ENCODE measurements around the gene GJB2. TPM values are rescaled to one million over a fixed set of nuclear protein-coding genes. Genes with fewer than 3 reads are reported as not detected.

The GJB2 gene
- total RNA-seq, 1 experiment from 2014 or later: 5.5 TPM

GRCh38 chr13:20178156-20178555 is 14.6 kb downstream of the GJB2 start:
- no peak overlapping the region for H2AFZ ChIP-seq
- no peaks in the 10 kb centered on the region for H3K9me2 ChIP-seq (ENCODE audit: insufficient read depth)
- ChIA-PET CTCF (no interaction called here), POLR2A (ENCODE audit: unreplicated experiment) (no interaction called here)
- no peaks in the 10 kb centered on the region for H3K9me3 ChIP-seq (ENCODE audit: insufficient read depth, low read depth)
- intact Hi-C loops (cut with micrococcal nuclease; ENCODE audit: unreplicated experiment): no loop called here
- TF ChIP-seq CTCF (conservative IDR thresholded peaks at IDR 0.05) (no peak), EZH2 (IDR thresholded peaks at IDR 0.05; ENCODE audit: low read depth) (no peak)
- no peak overlapping the region for H3K4me2 ChIP-seq
- H3K79me2 ChIP-seq (ENCODE audit: low read depth): no peaks in the 10 kb centered on the region
- H3K27ac ChIP-seq: no peak overlapping the region
- no TSS peak for BruUV-seq (replicated peaks)
- peaks cover 11% of the 10 kb centered on the region; the same call in 1 of the 2 replicates for H3F3A ChIP-seq (ENCODE audit: insufficient read depth, low read depth)
- H3K36me3 ChIP-seq (ENCODE audit: low read depth): no peaks in the 10 kb centered on the region
- H3K27me3 ChIP-seq (ENCODE audit: insufficient read depth, low read depth): no peaks in the 10 kb centered on the region
- no peak for DNase-seq
- no peaks in the 10 kb centered on the region for H4K20me1 ChIP-seq (ENCODE audit: insufficient read depth)
- H3K4me1 ChIP-seq (replicated peaks; ENCODE audit: insufficient read depth): peaks cover 20% of the 10 kb centered on the region
- H3K4me3 ChIP-seq: no peak overlapping the region

GRCh38 chr13:20177049-20177831 is 15.5 kb downstream of the GJB2 start:
- Histone ChIP-seq H3K27ac (no peak overlapping the region), H3K4me1 (replicated peaks; ENCODE audit: insufficient read depth) (peaks cover 20% of the 10 kb centered on the region), H3F3A (ENCODE audit: insufficient read depth, low read depth) (peaks cover 11% of the 10 kb centered on the region; the same call in 1 of the 2 replicates), H3K36me3 (ENCODE audit: low read depth) (no peaks in the 10 kb centered on the region), H2AFZ (no peak overlapping the region), H3K27me3 (ENCODE audit: insufficient read depth, low read depth) (no peaks in the 10 kb centered on the region), H3K9me2 (ENCODE audit: insufficient read depth) (no peaks in the 10 kb centered on the region), H4K20me1 (ENCODE audit: insufficient read depth) (no peaks in the 10 kb centered on the region), H3K9me3 (ENCODE audit: insufficient read depth, low read depth) (no peaks in the 10 kb centered on the region), H3K4me3 (no peak overlapping the region), H3K4me2 (no peak overlapping the region), H3K79me2 (ENCODE audit: low read depth) (no peaks in the 10 kb centered on the region)
- intact Hi-C loops (cut with micrococcal nuclease; ENCODE audit: unreplicated experiment): no loop called here
- no TSS peak for BruUV-seq (replicated peaks)
- ChIA-PET CTCF (no interaction called here), POLR2A (ENCODE audit: unreplicated experiment) (no interaction called here)
- DNase-seq: no peak
- no peak for TF ChIP-seq CTCF (conservative IDR thresholded peaks at IDR 0.05)
- no peak for TF ChIP-seq EZH2 (IDR thresholded peaks at IDR 0.05; ENCODE audit: low read depth)

GRCh38 chr13:20175907-20176652 is 16.7 kb downstream of the GJB2 start:
- TF ChIP-seq EZH2 (IDR thresholded peaks at IDR 0.05; ENCODE audit: low read depth): no peak
- no peak for TF ChIP-seq CTCF (conservative IDR thresholded peaks at IDR 0.05)
- H3F3A ChIP-seq (ENCODE audit: insufficient read depth, low read depth): peaks cover 15% of the 10 kb centered on the region; the same call in 1 of the 2 replicates
- H4K20me1 ChIP-seq (ENCODE audit: insufficient read depth): no peaks in the 10 kb centered on the region
- no peaks in the 10 kb centered on the region for H3K9me2 ChIP-seq (ENCODE audit: insufficient read depth)
- H3K36me3 ChIP-seq (ENCODE audit: low read depth): no peaks in the 10 kb centered on the region
- H3K27ac ChIP-seq: peak overlapping the region; percentile 66; the same call in 1 of the 2 replicates
- H3K27me3 ChIP-seq (ENCODE audit: insufficient read depth, low read depth): no peaks in the 10 kb centered on the region
- H3K4me1 ChIP-seq (replicated peaks; ENCODE audit: insufficient read depth): peaks cover 20% of the 10 kb centered on the region
- H3K9me3 ChIP-seq (ENCODE audit: insufficient read depth, low read depth): no peaks in the 10 kb centered on the region
- intact Hi-C loops (cut with micrococcal nuclease; ENCODE audit: unreplicated experiment): no loop called here
- CTCF ChIA-PET: no interaction called here
- no peak overlapping the region for H3K4me2 ChIP-seq
- no peaks in the 10 kb centered on the region for H3K79me2 ChIP-seq (ENCODE audit: low read depth)
- no TSS peak for BruUV-seq (replicated peaks)
- no peak overlapping the region for H3K4me3 ChIP-seq
- no peak for DNase-seq
- POLR2A ChIA-PET (ENCODE audit: unreplicated experiment): no interaction called here
- H2AFZ ChIP-seq: no peak overlapping the region

Data from PC-9 (cell line).